Stimulated activated CD4-positive, alpha-beta T cell treated with anti-CD3 and anti-CD28 coated beads, Interleukin-2, amount 100 ng/mL, for 4 hours (primary cell): Measurements from ENCODE around the gene MPI.

ENCODE experiments used
- DNase-seq: peaks from one replicate; pipeline ENCODE4 v3.0.0-alpha.2; 2020; ENCODE audit warnings: low read depth

MPI gene, protein sequence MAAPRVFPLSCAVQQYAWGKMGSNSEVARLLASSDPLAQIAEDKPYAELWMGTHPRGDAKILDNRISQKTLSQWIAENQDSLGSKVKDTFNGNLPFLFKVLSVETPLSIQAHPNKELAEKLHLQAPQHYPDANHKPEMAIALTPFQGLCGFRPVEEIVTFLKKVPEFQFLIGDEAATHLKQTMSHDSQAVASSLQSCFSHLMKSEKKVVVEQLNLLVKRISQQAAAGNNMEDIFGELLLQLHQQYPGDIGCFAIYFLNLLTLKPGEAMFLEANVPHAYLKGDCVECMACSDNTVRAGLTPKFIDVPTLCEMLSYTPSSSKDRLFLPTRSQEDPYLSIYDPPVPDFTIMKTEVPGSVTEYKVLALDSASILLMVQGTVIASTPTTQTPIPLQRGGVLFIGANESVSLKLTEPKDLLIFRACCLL

DNA sequence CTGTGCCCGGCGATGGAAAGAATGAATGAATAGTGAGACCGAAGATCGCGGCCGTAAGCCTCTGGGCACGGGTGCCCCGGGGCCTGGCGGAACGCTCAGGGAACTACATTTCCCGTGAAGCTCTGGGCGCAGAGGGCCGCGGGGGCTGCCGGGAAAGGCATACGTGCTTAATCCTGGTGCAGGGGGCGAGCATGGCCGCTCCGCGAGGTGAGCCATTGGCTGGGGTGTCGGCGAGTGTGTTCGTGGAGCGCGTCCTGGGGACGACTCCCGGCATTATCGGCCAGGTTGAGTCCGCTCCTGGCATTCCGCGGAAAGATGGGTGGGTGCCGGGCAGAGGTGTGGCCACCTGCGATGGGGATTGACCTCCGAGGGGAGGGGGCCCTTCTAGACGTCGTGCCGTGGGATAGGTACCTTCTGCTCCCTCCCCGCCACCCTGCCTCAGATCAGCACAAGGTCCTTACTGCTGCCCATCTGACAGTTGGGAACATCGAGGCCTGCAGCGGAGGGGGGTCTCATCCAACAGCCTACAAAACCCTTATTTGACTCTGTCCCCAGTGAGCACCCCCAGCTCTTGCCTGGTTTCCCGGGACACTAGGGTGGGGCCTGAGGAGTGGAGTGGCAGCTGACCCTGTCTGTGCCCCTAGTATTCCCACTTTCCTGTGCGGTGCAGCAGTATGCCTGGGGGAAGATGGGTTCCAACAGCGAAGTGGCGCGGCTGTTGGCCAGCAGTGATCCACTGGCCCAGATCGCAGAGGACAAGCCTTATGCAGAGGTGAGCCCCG, at the start of gene MPI:
MPI (plus strand) TSS at position 160 of the 782 bp plus-strand sequence; CDS start at position 192, 32 bp downstream.
- DNase-seq = peak; percentile 79

DNA sequence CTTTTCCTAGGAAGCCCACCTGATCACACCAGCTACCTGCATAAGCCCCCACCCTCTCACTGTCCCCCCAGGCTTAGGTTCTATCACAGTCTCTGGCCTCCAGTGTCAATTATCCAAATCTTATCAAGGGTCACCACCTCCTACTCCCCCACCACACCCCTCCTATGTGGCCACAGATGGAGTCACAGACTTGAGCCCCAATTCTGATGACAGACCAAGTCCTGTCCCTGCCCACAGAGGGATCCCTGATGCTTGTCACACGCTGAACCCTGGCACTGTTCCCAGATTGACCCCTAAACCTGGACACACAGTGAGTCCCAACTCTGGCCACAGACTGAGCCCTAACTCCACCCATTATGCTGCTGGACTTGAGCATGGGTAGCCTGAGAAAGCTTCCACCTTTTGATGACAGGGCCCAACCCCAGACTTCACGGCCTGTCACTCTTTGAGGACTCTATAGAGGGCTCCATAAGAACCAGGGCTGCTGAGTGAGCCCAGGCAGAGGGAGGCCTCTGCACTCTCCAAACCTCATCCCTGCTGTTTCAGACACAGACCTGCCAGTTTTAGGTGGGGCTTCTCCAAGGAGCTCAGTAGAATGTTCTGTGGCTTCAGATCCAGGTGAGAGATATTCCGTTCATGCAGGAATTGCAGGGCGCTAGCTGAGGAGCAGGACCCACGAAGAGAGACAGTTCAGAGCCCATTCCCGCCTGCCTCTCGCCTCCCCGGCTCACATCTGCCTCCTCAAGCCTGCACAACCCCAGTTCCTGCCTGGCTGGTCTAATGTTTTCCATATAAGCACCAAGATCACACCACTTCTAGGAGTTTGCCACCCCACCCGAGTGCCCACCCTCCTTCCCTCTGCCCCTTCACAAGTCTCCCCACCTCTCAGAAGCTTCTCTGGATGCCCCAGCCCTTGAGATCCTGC, 48.7 kb upstream of the MPI start:
- DNase-seq = no peak

DNA sequence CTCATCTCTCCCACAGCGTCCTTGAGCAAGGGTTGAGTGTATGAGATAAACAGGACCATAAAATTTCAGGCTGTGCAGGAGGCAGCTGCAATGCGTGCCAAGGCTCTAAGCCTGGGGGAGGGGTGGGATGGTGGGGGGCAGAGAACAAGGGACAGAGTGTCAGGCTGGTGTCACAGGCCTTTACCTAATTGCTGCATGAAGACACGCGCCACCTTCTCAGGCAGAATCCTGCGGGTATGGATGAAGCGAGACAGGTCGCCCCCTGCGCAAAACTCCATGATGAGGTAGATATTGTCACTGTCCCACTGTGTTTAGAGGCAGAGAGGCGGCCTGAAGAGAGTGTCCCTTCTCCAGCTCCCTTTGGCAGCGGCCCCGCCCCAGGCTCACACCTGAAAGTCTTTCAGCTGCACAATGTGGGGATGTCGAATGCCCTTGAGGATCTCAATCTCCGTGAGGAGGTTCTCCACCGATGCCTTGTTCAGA, 47.9 kb upstream of the MPI start:
- DNase-seq = no peak

DNA sequence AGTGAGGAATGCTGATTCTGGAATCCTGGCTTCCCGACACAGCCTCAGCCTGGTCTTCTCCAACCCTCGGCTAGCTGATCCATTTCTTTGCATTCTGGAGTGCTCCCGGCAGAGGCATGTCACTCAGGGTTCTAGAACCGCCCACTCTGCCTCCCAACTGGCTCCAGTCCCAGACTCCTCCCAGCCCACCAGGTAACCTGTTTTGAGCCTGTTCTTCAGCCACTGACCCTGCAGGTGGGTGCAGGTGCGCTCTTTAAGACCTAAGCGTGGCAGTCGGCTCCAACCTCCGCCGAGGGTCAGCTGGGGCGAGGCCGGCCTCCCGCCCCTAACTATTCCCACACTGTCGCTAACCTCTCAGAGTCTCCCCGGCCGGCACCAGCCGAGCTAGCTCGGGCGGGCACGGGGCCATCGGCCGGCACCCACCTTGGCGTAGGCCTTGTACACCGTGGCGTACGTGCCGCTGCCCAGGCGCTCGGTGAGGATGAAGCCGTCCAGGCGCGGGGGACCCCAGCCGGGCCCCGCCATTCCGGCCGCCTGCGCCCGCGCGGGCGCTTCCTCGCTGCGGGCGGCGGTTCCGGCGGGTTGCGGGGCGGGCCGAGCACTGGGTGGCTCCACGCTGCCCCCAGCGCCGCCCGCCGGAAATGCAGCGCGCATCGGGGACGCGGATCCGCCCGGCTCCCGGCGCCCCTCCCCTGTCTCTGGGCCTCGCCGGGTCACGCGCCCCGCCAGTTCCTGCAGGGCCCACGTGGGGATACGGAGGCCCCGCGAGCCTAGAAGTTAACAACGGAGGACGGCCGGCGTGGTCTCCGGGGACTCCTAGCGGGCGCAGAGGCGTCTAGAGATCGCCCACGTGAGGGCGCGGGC, 47.0 kb upstream of the MPI start, which contains the start of gene ULK3:
ULK3 (minus strand) TSS at position 576 of the 864 bp plus-strand sequence; CDS start at position 525, 51 bp downstream.
- peak; percentile 89 for DNase-seq

DNA sequence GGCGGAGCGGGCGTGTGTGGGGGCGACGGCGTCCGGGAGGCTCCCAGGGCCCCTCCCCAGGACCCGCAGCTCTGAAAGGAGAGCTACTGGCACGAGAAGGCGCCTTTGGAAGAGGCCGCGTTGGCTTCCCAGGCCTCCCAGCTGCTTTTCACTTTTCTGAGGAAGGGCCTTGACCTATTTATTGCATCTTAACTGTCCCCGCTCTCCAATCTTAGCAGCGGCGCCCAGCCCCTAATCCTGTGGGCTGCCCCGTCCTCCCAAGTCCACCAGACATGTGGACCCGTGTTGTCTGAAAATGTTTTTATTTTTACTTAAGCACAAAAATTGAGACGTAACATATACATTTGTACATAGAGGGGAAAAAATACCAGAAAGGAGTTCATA, 46.4 kb upstream of the MPI start:
- DNase-seq = no peak

DNA sequence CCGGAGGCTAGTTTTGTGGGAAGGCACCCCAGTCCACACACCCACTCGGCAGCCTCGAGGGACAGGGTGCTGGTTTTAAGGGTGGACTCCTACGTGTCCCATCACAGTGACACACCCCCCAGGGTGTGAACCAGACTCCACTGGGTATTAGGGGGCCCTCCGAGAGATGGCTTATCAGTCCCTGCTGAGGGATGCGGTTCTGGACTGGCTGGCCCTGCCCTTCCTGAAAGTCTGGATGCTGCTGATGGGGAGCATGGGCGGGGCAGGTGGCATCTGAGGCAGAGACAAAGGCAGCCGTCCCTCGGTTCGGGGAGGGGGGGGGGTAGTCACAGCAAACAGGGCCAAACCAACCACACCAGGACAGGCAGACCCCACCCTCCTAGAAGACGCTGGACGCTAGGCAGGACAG, 45.9 kb upstream of the MPI start:
- no peak for DNase-seq

DNA sequence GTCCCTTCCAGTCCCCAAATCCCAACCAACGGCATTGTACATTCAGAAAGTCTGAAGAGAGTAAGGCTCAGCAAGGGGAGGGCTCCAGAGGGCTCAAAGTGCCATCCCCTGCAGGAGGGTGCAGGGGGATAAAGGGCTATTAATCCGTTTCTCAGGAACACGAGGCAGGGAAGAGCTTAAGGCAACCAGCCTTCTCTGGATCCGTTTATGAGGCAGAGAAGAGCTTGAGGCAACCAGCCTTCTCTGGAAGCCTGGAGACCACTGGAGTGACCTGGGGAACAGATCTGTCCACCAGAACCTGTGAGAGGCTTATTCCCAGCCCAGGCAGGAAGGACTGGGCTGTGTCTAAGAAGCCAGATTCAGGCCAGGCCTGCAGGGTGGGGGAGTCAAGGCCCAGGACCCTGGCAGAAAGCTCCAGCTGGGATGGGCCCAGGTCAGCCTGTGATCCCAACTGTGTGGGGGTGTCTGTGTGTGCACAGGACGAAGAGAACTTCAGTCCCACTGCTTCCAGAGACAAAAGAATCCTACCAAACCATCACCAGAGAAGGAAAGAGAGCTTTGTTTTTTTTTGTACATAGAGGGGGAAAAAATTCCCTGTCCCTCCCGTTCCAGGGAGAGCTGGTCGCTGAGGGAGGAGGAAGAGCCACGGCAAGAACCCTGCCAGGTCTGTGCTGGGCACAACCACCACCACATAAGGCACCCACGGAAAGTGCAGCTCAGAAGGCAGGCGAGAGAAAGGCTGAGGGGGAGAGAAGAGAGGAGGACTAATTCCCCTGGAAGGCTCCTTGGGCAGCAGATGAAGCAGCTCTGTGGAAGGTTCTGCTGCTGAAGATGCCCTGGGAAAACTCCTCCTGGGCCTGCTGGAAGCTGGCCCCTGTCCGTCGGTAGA, 45.3 kb upstream of the MPI start:
- DNase-seq = no peak

DNA sequence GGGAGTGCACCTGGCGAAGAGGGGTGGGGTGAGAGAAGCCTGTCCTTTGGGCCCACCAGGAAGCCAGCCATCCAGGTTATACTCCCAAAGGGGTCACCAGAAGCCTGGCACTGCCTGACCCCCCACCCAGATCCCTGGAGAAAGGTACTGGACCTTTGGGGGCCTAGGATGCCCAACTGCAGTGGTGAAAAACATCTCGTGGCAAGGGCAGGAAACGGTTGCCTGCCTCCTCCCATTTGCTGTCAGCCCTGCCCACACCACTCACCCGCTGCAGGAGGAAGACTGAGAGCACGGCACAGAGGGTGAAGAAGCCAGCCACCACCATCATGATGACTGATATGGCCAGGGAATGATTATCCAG, 44.7 kb upstream of the MPI start:
- DNase-seq = peak; percentile 30

DNA sequence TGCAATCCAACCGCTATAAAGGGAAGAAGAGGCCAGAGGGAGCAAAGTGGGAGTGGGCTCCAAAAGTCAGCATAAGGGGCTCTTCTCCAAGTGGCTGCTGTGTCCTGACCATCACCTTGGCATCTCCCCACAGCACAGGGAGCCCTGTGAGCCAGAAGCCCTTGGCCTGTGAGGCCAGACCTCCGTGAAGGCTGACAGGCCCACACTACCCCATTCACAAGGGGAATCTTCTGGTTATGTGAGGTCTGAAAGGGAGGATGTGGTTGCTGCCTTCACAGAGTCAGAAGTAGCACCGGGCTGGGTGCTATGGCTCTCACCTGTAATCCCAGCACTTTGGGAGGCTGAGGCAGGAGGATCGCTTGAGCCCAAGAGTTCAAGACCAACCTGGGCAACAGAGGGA, 44.3 kb upstream of the MPI start:
- no peak for DNase-seq

DNA sequence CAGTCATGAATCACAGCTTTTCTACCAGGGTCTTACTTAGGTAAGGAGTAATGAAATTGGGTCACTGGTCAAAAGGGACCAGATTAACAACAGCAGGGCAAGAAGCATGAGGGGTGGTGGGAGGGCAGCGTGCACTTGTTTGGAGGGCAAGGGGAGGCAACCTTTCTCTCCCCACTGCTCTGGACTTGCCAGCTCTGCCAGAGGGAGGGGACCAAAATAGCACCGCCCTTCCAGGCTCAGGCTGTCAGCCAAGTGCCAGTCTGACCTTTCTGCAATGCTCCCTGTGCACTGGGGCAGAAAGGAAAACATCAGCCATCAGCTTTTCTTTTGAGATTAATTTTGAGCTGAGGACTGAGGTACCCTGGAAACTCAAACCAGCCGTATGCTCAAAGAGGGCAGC, 42.4 kb upstream of the MPI start:
- DNase-seq = no peak

DNA sequence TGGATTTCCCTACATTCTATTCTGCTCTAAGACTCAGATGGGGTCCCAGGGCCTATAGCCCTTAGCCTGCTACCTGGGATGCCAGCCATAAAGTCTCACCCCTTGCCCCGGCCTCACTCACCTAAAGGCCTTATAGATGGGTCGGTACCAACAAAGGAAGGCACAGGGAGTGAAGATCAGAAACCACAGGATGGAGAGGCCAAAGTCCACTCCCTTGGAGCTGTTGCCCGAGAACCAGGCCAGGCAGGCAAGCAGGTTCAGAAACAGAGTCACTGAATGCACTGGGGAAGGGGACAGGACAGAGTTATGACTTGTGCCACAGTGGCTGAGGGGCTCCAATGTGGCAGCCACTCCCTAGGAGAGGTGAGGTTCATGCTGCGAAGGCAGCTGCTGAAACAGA, 39.4 kb upstream of the MPI start:
- no peak for DNase-seq

DNA sequence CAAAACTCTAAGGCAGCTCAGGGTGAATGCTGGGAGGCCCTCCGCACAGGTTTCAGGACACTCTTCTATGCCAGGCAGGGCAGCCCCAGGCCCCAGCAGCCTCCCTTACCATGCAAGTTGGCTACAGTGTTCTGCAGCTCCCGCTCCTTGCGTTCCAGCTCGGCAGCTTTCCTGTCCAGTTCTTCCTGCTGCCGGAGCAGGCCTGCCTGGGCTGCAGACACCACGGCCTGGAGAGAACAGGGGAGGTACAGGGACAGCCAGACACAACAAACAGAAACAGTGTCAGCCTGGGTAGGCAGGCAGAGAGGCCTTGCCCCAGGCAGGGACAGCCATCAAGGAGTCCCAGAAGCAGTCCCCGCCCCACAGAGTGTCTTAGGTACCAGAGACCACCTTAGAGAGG, 37.9 kb upstream of the MPI start:
- no peak for DNase-seq

DNA sequence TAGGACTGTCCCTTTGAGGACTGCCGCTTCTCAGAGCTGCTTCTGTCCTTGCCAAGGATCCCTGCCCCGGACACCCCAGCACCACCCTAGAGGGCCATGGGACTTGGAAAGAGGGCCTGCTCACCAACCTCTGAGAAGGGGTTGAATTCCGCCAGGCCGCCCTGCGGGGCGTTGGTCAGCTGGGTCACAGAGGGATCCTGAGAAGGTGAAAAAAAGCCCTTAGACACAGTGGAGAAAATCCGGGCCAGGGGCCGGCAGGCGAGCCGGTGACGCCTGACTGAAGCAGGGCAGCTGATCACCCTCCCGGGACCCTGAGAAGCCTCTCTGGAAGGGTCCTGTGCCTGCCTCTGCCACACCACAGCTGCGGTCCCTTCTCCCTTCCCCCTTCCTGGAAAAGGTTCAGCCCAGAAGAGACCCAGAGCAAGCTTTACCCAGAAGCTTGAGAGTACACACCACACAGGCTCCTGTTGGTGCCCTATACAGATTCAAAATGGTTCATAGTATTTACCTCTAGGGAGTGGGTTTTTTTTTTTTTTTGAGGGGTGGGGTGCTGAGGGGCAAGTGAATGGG, 35.3 kb upstream of the MPI start:
- no peak for DNase-seq

DNA sequence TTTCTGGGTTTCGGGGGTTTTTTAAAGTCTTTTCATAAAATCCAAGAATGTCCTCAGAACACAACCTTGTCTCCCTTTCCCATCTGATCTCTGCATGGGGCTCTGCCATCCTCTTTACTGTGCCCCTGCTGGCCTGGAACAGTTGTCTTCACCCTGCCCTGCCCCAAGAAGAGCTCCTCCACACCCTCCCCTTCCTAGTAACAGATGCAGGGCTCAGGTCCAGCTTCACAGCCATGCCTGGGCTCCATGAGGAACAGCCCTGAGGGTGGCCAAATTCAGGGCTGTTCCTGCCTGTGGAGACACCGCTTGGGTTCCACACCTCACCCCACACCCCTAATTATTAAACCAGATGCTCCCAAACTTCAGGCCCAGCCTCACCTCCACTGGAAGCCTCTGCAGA, 34.0 kb upstream of the MPI start:
- no peak for DNase-seq

DNA sequence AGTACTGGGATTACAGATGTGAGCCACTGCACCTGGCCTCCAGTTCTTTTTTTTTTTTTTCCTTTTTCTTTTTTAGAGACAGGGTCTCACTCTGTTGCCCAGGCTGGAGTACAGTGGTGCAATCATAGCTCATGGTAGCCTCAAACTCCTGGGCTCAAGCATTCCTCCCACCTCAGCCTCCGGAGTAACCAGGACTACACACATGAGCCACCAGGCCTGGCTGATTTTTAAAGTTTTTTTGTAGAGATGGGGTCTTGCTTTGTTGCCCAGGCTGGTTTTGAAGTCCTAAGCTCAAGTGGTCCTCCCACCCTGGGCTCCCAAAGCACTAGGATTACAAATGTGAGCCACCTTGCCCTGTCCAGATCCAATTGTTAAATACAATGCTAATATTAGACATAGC, 33.3 kb upstream of the MPI start:
- DNase-seq = no peak

DNA sequence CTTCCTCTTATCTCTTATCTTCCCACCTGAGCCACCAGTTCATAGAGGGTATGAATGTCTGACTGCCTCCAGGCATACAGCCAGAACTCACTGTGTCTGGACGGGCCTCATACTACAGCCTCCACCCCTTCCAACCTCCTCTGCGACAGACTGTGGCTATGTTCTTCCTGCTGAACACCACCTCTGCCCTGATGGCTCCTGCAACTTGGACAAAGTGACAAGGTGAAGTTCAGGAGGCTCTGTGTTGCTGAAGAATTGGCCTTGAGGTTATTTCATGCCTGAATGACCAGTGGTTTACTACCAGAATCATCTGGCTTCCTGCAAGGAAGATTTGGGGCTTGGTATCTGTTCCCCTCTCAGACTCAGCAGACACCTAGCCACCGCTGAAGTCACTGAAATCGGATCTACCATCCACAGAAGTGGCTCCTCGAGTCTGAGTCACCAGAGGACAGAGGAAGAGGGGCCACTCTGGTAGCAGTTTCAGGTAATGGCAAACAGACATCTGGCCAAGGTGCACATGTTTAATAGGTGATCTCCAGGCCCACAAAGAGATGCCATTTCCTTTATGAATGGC, 32.7 kb upstream of the MPI start:
- no peak for DNase-seq

DNA sequence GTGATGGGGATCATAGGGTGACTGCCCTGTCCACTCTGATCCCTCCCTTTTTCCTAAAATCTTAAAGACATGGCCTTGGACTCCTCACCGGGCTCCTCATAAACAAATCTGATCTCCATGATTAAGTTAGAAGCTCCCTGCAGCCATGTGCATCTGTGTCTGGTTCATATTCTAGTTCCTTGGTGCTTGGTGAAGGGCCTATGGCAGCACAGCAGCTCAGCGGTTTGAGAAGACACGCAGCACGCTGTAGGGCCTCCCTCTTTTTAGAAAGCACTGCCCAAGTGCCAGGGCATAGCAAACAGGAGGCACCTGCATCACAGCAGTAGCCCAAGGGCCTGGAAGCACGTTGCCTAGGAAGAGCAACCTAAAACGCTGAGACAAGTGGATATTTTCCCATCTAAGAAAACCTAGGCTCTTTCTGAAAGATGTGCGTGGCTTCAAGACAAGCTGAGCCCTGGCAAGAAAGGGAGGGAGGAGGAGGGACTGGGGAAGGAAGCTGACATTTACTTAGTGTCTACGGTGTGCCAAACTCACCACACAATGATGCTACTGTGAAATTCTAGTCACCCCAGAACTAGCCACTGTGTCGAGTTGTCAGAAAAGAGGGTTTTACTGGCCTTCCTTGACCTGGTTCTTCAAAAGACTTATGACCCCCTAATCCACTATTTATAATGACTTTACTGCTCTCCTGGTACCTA, 32.0 kb upstream of the MPI start:
- DNase-seq = no peak

DNA sequence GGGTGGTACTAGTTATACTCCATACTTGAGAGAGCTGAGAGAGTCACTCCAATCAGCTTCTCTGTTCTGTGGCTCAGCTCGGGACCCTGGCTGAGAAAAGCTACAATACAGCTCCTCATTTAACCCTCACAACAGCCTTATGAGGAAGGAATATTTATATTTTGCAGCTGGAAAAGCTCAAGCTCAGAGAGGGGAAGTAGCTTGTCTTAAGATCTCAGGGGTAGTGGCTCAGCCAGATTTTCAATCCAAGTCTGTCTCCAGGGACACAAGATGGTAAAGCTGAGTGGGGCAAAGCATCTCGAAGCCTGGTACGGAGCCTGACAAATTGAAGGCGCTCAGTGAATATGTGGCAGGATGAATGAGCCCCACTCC, 31.5 kb upstream of the MPI start:
- no peak for DNase-seq
